Left lung (tissue), 10 donors: ENCODE measurements around the gene MICA. TPM values are rescaled to one million over a fixed set of nuclear protein-coding genes. Genes with fewer than 3 reads are reported as not detected.

ENCODE experiments used
- ATAC-seq: fragments of 200-7000 bp; cut with Tn5 transposase; one replicate; pipeline ENCODE4 v1.9.1; 2020; ENCODE audit warnings: moderate library complexity
- DNase-seq, 4 donors: peaks; one replicate each; pipeline ENCODE4 v3.0.0-alpha.2; 2013 to 2020
- H3K27ac ChIP-seq, 2 donors: fragments of 200-600 bp; sonication (generic) in 1 of 2; one replicate each; pipeline versions ENCODE4 v1.5.0 to v1.8.0; 2020 to 2021
- H3K27me3 ChIP-seq, 2 donors: fragments of 200-600 bp; sonication (generic) in 1 of 2; one replicate each; pipeline versions ENCODE4 v1.5.0 to v1.8.0; 2020 to 2021
- H3K36me3 ChIP-seq, 2 donors: fragments of 200-600 bp; sonication (generic) in 1 of 2; one replicate each; pipeline versions ENCODE4 v1.5.0 to v1.8.0; 2020 to 2021
- H3K4me1 ChIP-seq, 2 donors: fragments of 200-600 bp; one replicate each; pipeline ENCODE4 v1.8.0; 2021
- H3K4me3 ChIP-seq, 2 donors: fragments of 200-600 bp; sonication (generic) in 1 of 2; one replicate each; pipeline versions ENCODE4 v1.5.0 to v1.8.0; 2020 to 2021; ENCODE audit warnings: mild to moderate bottlenecking in 1 of 2
- H3K9me3 ChIP-seq, 2 donors: fragments of 200-600 bp; sonication (generic) in 1 of 2; one replicate each; pipeline versions ENCODE4 v1.5.0 to v1.8.0; 2020 to 2021
- CTCF ChIP-seq, 2 donors: fragments of 200-600 bp; sonication (generic) in 1 of 2; IDR thresholded peaks; one replicate each; pipeline versions ENCODE4 v1.5.0 to v1.8.0; 2021; ENCODE audit warnings: antibody characterized with exemption in 2 of 2
- intact Hi-C, 2 donors: fragments of 100-400 bp; cut with DNase I; formaldehyde crosslinking; loops; one replicate each; pipeline versions ENCODE4 v1.11.2 to v1.14.2; 2022
- polyA plus RNA-seq, 6 donors: library from polyadenylated mRNA; unstranded; fragments of 120-200 nt; gene quantifications; one replicate each; pipeline ENCODE4 v1.2.1, GENCODE V29; 2013; ENCODE audit not compliant: insufficient read length in 6 of 6
- total RNA-seq, 2 donors: library from RNA; stranded (reverse); fragmentation: NEBNext Ultra II Directional; extraction: Animal tissue kit (Norgen Biotek cat#: 25700); gene quantifications; one replicate each; pipeline ENCODE4 v1.2.1, GENCODE V29; 2021
- donor health status: DM: no; HTN: yes; CAD: no.
- donor health status: DM: no; HTN: no; CAD: no.

MICA gene
- total and polyA plus RNA-seq, 8 donors, result 10.2 to 30.1 (median 15.6) TPM

DNA sequence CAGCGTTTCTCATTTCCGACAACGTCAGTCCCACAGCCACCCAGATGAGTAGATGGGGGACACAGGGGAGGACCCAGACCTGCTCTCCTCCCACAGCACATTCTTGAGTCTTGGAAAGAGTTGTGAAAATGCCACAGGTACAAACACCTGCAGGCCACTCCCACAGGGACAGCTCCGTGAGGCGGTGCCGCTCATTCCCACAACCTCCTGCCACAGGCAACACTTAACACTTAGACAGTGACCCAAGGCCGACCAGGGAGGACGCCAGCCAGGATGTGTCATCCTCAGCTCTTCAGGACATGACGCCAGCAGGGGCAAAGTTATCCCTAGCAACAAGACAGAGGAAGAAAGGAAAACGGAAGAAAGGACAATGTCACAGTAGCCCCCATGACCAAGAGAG is 23.5 kb upstream of the MICA start:
- TF ChIP-seq CTCF (IDR thresholded peaks at IDR 0.05), result no peak
- Histone ChIP-seq H3K27ac (no peak overlapping the region), H3K9me3 (no peaks in the 10 kb centered on the region), H3K4me3 (no peak overlapping the region), H3K27me3 (peaks cover 0 to 27% of the 10 kb centered on the region in 2 donors), H3K4me1 (no peaks in the 10 kb centered on the region), H3K36me3 (no peaks in the 10 kb centered on the region)
- ATAC-seq, result peak; percentile 50
- DNase-seq, result no peak
- intact Hi-C loops, result no loop called here

DNA sequence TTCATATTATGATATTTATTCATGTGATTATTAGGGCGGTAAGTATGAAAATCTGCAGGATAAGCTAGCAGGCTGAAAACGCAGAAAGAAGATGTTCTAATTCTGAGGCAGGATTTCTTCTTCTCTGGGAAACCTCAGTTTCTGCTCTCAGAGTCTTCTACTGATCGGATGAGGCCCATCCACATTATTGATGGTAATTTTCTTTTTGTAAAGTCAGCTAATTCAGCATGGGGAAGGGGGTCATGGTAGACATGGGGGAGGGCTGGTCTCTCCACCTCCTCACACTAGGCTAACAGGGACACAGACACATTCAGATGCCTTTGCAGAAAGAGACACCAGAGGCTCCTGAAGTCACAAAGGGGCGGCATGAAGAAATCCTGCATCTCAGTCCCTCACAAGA is 21.7 kb upstream of the MICA start:
- no peak for TF ChIP-seq CTCF (IDR thresholded peaks at IDR 0.05)
- ATAC-seq (no peak), DNase-seq (no peak)
- peaks cover 0 to 2% of the 10 kb centered on the region in 2 donors for H3K4me1 ChIP-seq
- H3K9me3 ChIP-seq, result no peaks in the 10 kb centered on the region
- peaks cover 0 to 27% of the 10 kb centered on the region in 2 donors for H3K27me3 ChIP-seq
- no peak overlapping the region for H3K4me3 ChIP-seq
- intact Hi-C loops, result no loop called here
- H3K36me3 ChIP-seq, result no peaks in the 10 kb centered on the region
- no peak overlapping the region for H3K27ac ChIP-seq

- DNase-seq, result no peak
- H3K27me3 ChIP-seq, result peaks cover 0 to 14% of the 10 kb centered on the region in 2 donors
- peaks cover 0 to 2% of the 10 kb centered on the region in 2 donors for H3K4me1 ChIP-seq
- no peak for TF ChIP-seq CTCF (IDR thresholded peaks at IDR 0.05)
- no peaks in the 10 kb centered on the region for H3K36me3 ChIP-seq
- H3K27ac ChIP-seq, result no peak overlapping the region
- H3K4me3 ChIP-seq, result no peak overlapping the region
- intact Hi-C loops, result no loop called here
- ATAC-seq, result no peak
- H3K9me3 ChIP-seq, result no peaks in the 10 kb centered on the region
Measured at GRCh38 chr6:31383149-31383548, 20.2 kb upstream of the MICA start.

DNA sequence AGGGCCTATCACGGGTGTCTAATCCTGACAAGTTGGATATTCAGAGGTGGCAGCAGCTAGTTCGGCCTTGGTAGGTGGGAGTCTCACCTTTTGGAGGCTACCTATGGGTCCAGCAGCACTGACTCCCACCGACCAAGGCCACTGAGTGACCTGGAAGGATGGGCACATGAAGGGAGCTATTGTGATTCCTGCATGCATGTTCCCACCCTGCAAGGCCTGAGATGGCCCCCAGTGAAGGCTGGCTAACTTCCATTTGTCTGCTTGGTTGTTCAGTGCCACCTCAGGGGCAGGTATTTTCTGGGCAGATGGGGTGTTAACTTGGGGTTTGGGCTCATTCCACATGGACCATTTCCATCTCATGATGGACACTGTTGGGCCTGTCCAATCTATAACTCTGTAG is 18.4 kb upstream of the MICA start:
- Histone ChIP-seq H3K4me3 (no peak overlapping the region), H3K27ac (no peak overlapping the region), H3K4me1 (peaks cover 0 to 2% of the 10 kb centered on the region in 2 donors), H3K36me3 (no peaks in the 10 kb centered on the region), H3K9me3 (no peaks in the 10 kb centered on the region), H3K27me3 (no peaks in the 10 kb centered on the region)
- intact Hi-C loops, result no loop called here
- DNase-seq (no peak), ATAC-seq (no peak)
- no peak for TF ChIP-seq CTCF (IDR thresholded peaks at IDR 0.05)

DNA sequence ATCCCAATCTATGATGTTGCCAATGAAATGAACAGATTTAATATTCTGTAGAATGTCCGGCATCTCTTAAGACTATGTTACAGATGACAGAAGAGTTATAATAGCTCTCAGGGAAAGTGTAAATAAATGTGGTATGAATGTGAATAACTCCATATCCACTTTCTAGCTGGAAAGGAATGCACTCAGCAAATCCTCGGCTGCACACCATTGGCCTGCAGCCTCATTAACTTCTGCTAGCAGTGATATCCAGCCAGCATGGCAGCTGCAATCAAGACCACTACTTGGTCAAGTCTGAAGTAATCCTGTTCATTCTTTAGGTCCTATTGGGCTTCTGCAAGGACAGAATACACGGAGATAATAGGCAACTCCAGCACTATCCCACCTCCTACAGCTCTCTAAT is 17.3 kb upstream of the MICA start:
- intact Hi-C loops, result no loop called here
- H3K9me3 ChIP-seq, result no peaks in the 10 kb centered on the region
- H3K36me3 ChIP-seq, result no peaks in the 10 kb centered on the region
- H3K27ac ChIP-seq, result no peak overlapping the region
- ATAC-seq, result peak; percentile 90
- no peak for DNase-seq
- no peak for TF ChIP-seq CTCF (IDR thresholded peaks at IDR 0.05)
- no peaks in the 10 kb centered on the region for H3K27me3 ChIP-seq
- H3K4me1 ChIP-seq, result peaks cover 0 to 2% of the 10 kb centered on the region in 2 donors
- H3K4me3 ChIP-seq, result no peak overlapping the region
